AG04449 (cell line): Measurements from ENCODE around the gene TMEM186.

ENCODE experiments used
- CTCF ChIA-PET: fragments of 350-600 bp; formaldehyde crosslinking; extraction: SDS; loops from one replicate; lab custom pipeline; 2021; ENCODE audit warnings: antibody characterized with exemption; lab: Yijun Ruan, JAX
- POLR2A ChIA-PET: fragments of 400-600, 350-600 bp; formaldehyde crosslinking; extraction: SDS; loops from one replicate; lab custom pipeline; 2020; ENCODE audit warnings: antibody characterized with exemption, inconsistent platforms; lab: Yijun Ruan, JAX
- DNase-seq: peaks from one replicate; pipeline ENCODE4 v3.0.0-alpha.2; 2010; ENCODE audit warnings: low read depth, low spot score
- H3K4me3 ChIP-seq: 2 replicates; pipeline ENCODE4 v1.5.1; 2011; ENCODE audit warnings: low read depth, mild to moderate bottlenecking, control low read depth, low read length
- TF ChIP-seq, protein P1 (sequence below): IDR thresholded peaks from one replicate; pipeline ENCODE4 v1.5.1; 2011; ENCODE audit warnings: mild to moderate bottlenecking, moderate library complexity, low read length, control low read depth, inconsistent platforms; ENCODE audit not compliant: insufficient read depth; ENCODE audit errors: missing control alignments

Gene TMEM186

DNA sequence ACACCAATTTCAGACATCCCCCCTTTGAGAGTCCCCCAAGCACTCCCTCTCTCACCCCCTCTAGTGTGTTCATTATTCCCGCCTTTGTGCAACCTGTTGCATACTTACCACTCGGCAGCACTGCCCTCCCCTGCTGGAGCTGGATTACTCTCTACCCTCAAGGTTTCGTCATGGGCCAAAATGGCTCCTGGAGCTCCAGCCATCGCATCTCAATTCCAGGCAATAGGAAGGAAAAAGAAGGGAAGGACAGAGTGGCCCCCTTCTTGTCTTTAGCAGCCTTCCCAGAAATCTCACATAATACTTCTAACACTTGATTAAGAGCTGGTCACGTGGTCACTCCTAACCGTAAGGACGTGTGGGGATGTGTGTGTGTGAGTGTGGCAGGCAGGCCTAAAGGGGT, 20.2 kb downstream of the TMEM186 start:
- no peak overlapping the region for H3K4me3 ChIP-seq
- TF ChIP-seq, protein P1, sequence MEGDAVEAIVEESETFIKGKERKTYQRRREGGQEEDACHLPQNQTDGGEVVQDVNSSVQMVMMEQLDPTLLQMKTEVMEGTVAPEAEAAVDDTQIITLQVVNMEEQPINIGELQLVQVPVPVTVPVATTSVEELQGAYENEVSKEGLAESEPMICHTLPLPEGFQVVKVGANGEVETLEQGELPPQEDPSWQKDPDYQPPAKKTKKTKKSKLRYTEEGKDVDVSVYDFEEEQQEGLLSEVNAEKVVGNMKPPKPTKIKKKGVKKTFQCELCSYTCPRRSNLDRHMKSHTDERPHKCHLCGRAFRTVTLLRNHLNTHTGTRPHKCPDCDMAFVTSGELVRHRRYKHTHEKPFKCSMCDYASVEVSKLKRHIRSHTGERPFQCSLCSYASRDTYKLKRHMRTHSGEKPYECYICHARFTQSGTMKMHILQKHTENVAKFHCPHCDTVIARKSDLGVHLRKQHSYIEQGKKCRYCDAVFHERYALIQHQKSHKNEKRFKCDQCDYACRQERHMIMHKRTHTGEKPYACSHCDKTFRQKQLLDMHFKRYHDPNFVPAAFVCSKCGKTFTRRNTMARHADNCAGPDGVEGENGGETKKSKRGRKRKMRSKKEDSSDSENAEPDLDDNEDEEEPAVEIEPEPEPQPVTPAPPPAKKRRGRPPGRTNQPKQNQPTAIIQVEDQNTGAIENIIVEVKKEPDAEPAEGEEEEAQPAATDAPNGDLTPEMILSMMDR, result no peak
- CTCF ChIA-PET, result interaction anchor here (1.2 to 1.3 kb wide), 2 partner anchors 15 to 122 kb away, joined by 3 to 5 read pairs; no protein-coding TSS in a partner anchor
- POLR2A ChIA-PET, result no interaction called here
- no peak for DNase-seq

DNA sequence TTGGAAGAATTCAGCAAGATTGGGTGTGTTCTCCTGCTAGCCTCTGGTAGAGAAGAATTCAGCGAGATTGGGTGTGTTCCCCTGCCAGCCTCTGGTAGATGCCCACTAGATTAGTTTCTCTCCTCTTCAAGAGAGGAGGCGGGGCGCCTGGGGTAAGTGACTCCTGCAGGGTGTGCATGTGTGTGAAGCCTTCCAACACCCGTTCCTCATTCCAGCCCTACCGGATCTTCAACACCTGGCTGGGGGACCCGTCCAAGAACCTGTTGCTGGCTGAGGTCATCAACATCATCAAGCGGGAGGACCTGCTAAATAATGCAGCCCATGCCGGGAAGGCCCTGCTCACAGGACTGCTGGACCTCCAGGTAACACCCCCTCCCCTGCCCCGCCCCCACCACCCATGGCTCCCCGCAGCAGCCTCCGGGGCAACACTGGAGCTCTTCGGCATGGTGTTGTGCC, 21.3 kb downstream of the TMEM186 start:
- CTCF ChIA-PET, result interaction anchor here (1.1 to 1.3 kb wide), 2 partner anchors 15 to 16 kb away, joined by 3 to 5 read pairs; no protein-coding TSS in a partner anchor

DNA sequence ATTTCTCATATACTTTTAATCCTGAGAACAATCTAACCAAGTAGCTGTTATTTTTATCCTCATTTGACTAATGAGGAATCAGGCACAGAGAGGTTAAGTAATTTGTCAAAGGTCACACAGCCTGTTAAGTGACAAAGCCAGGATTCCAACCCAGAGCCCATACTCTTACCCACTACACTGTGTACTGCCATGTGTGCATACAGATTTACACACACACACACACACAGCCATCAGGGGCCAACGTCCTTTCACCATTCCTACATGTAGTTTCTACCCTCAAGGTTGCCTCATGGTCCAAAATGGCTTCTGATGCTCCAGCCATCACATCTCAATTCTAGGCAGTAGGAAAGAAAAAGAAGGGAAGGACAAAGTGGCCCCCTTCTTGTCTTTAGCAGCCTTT, 22.1 kb downstream of the TMEM186 start:
- no peak overlapping the region for H3K4me3 ChIP-seq
- no peak for DNase-seq
- CTCF ChIA-PET, result interaction anchor here (1.1 kb wide), 1 partner anchor 16 kb away, joined by 3 read pairs; no protein-coding TSS in a partner anchor
- TF ChIP-seq, protein P1, result no peak
- POLR2A ChIA-PET, result no interaction called here

More for the DNA sequence above, 21.3 kb downstream of the TMEM186 start:
- POLR2A ChIA-PET, result no interaction called here
- no peak for DNase-seq
- no peak overlapping the region for H3K4me3 ChIP-seq
- TF ChIP-seq, protein P1, result no peak

DNA sequence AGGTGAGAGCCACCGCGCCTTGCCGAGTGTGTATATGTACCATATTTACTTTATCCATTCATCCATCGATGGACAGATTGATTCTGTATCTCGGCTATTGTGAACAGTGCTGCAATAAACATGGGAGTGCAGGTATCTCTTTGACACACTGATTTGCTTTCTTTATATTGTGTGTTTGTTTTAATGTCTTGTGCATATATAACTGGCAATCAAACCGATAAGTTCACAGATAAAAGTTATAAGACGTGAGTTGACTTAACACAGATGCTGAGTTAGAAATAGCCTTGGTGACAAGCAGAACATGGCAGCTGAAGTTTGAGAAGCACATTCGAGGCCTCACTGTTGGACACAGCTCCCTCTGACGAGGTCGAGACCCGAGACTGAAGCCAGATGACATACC, 23.2 kb downstream of the TMEM186 start:
- no peak for DNase-seq
- TF ChIP-seq, protein P1, result no peak
- CTCF ChIA-PET, result interaction anchor here (1.0 kb wide), 1 partner anchor 9 kb away, joined by 4 read pairs; no protein-coding TSS in a partner anchor
- H3K4me3 ChIP-seq, result no peak overlapping the region
- POLR2A ChIA-PET, result no interaction called here

DNA sequence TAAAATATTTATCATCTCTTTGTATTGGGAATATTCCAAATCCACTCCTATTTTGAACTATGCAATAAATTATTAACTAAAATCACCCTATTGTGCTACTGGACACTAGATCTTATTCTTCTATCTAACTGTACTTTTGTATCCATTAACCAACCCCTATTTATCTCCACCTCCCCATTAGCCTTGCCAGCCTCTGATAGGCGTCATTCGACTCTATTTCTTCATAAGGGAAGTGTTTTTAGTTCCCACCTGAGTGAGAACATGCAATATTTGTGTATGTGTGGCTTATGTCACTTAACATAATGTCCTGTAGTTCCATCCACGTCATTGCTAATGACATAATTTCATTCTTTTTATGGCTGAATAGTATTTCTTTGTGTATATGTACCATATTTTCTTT, 23.9 kb downstream of the TMEM186 start:
- POLR2A ChIA-PET, result no interaction called here
- CTCF ChIA-PET, result no interaction called here
- no peak for DNase-seq
- TF ChIP-seq, protein P1, result no peak
- H3K4me3 ChIP-seq, result no peak overlapping the region

DNA sequence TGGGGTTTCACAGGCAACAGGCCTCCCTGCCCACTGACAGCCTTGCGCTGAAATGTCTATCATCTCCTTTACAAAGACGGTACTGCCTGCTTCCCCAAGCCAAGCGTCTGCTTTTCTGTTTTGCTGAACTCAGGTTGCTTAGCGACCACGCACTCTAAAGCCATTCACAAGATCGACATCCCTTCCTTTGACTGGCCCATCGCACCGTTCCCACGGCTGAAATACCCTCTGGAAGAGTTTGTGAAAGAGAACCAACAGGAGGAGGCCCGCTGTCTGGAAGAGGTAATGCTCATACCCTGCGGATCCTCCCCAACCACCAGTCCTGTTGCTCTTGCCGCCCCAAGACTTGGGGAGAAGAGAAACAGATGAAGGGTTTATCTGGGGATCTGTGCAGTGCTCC, 28.7 kb downstream of the TMEM186 start:
- TF ChIP-seq, protein P1, result no peak
- no peak for DNase-seq
- POLR2A ChIA-PET, result no interaction called here
- no peak overlapping the region for H3K4me3 ChIP-seq
- CTCF ChIA-PET, result no interaction called here
